NCI-H748 (cell line): ENCODE results near the gene TUBGCP5.

Source experiments
- DNase-seq: peaks from one replicate; lab custom pipeline; 2025; ENCODE audit not compliant: unreplicated experiment; lab: John Stamatoyannopoulos, UW

Gene TUBGCP5

DNA sequence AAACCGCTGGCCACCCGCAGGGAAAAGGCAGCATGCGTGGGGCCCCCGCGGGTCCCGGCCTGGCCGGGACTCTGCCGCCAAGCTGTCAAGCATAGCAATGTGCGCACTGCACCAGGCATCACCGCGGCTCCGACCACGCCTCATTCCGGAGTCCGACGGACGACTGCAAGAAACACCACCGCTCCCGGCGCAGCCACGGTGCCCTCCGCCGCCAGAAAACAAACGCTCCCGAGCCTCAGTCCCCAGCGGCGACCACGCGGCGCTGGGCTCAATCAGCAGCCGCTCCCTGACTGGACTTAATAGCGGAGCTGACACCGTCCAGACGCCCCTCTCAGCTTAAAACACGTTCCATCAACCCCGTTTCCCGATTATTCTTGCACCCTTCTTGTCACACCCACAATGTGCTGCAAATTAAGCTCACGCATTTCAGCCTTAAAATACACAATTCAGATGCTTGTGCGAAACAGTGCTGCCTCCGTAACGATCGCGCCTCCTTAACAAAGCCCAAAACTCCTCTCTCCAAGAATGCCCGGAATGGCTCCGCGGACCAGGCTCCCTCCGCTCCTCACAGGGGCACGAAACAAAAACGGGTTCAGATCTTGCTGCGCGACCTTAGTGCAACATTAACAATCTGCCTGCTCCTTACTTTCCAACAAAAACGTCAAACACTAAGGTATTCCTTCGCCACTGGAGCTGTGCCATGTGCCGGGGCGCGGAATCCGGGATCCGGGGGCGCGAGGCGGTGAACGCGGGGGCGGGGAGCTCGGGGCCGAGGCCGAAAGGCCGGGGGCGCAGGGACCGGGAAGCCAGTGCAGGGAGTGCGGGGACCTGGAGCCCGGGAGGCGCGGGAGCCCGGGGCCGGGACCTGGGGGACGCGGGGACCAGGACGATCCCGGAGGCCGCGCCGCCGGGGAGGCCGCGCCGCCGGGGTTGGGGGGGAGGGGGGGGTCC is 59.9 kb downstream of the TUBGCP5 start:
- DNase-seq, result peak; percentile 56

DNA sequence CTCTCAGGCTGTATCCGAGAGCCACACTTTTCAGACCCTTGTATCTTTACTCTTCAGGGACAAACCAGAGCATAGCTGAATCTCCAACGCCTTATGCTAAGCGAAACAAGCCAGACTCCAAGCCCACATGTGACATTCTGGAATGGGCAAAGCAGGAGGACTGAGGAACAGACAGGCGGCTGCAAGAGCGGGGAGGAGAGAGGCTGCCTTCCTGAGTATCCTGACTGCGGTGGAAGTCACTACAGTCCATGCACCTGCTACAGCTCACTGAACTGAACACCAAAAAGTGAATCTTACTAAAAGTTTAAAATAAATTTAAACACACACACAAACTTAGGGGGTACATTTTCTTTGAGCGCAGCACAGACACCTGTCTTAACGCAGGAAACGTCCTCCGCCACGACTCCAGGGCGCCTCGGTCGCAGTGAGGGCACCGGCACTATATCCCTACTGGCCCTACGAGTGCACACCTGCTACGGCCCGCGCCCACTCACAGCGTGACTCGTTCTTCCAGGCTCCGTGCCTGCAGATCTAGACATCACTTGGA is 60.6 kb downstream of the TUBGCP5 start:
- DNase-seq, result peak; percentile 56

GRCh38 chr15:22974745-22975144 is 64.6 kb downstream of the TUBGCP5 start:
- no peak for DNase-seq

DNA sequence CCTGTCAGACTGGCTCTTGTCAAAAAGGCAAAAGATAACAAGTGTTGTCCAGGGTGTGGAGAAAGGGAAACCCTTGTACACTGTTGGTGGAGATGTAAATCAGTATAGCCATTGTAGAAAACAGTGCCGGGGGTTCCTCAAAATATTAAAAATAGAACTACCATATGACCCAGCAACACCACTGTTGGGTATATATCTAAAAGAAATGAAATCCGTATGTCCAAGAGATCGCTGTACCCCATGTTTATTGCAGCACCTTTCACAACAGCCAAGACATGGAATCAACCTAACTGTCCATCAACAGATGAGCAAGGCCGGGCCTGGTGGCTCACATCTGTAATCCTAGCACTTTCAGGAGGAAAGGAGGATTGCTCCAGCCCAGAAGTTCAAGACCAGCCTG is 65.4 kb downstream of the TUBGCP5 start:
- no peak for DNase-seq

DNA sequence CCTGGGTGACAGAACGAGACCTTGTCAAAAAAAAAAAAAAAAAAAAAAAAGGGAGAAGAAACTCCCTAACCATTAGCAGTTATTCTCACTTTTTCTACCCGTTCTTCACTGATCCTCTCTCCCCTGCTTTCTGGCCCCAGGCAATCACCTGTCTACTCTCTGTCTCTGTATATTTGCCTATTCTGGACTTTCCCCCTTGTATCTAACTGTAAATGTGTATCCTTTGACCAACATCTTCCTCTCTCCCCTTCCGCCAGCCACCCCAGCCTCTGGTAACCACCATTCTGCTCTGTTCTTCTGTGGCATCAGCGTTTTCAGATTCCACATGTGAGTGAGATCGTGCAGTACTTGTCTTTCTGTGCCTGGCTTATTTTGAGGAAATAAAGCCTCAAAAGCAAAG is 66.1 kb downstream of the TUBGCP5 start:
- DNase-seq, result no peak

DNA sequence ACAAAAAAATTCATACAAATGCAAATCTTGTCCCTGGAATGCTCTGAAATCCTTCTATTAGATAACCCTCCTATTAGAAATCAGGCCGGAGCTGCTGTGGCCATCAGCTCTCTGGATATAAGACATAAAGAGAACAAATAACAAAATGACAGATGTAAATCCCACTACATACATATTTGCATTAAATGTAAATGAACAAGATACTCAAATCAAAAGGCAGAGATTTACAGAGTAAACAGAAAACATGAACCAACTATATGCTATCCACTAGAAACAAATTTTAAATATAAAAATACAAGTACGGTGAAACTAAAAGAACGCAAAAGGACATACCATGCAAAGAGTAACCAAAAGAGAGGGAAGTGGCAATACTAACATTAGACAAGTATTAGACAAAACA is 69.9 kb downstream of the TUBGCP5 start:
- no peak for DNase-seq

GRCh38 chr15:22968366-22968765 is 71.0 kb downstream of the TUBGCP5 start:
- DNase-seq, result no peak

GRCh38 chr15:22967084-22967770 is 72.1 kb downstream of the TUBGCP5 start:
- DNase-seq, result no peak

DNA sequence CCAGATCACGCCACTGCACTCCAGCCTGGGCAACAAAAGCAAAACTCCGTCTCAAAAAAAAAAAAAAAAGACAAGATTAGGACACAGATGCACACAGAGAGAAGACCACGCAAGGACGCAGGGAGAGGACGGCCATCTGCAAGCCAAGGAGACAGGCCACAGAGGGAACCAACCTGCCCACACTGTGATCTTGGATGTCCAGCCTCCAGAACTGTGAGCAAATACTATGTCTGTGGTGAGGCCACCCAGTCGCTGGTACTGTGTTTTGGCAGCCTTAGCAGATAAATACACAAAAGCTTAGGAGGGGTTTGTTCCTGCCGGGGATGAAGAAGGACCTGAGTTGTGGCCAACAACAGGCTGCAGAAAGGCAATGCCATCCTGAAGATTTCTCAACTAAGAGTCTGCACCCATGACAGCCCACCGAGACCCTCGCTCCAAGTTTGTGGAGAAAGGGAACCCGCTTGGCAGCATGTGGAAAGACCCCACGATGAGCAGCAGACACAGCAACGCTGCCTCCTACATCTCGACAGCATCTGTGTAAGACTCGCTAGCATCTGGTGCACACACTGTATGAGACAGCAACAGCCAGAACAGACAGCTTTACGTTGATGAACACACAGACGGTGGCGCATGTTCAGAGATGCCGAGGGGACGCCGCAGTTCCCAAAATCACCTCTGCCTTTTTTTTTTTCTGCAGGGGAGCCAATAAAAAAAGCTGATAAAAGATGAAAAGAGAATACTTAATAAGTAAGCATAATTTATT is 72.9 kb downstream of the TUBGCP5 start:
- DNase-seq, result no peak

GRCh38 chr15:22963641-22964040 is 75.7 kb downstream of the TUBGCP5 start:
- no peak for DNase-seq

DNA sequence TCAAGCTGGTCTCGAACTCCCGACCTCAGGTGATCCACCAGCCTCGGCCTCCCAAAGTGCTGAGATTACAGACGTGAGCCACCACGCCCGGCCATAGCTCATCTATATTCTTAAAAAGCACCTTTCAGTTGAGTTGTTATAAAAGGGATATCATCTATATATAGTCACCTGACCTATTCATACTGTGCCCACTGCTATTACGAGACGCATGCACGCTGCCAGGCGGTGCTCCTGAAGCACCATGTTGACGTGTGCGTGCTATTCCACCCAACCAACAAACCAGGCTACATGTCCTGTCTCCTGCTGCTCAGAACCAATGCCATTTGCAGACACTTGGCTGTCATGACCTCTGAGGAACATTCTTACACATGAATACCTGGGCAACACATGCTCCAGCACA is 76.8 kb downstream of the TUBGCP5 start:
- DNase-seq, result no peak

DNA sequence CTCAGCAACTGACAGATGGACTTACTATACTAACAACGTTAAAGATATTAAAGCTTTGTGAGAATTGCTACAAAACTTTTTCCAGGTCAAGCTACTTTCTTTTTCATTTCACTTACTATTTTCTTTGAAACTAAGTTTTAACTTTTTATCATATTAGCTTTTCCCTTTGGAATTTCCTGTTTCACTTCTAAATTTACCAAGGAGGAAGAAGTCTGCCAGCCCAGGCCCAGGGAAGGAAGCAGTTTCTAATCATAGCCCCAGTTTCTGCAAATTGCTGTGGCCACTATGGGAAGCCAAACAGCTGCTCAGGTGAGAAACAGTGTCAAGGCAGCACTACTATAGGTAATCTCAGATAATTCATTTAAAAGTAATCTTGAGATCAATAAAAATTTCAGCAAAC is 77.6 kb downstream of the TUBGCP5 start:
- no peak for DNase-seq

GRCh38 chr15:22960556-22960955 is 78.8 kb downstream of the TUBGCP5 start:
- no peak for DNase-seq

GRCh38 chr15:22960126-22960525 is 79.2 kb downstream of the TUBGCP5 start:
- DNase-seq, result no peak

DNA sequence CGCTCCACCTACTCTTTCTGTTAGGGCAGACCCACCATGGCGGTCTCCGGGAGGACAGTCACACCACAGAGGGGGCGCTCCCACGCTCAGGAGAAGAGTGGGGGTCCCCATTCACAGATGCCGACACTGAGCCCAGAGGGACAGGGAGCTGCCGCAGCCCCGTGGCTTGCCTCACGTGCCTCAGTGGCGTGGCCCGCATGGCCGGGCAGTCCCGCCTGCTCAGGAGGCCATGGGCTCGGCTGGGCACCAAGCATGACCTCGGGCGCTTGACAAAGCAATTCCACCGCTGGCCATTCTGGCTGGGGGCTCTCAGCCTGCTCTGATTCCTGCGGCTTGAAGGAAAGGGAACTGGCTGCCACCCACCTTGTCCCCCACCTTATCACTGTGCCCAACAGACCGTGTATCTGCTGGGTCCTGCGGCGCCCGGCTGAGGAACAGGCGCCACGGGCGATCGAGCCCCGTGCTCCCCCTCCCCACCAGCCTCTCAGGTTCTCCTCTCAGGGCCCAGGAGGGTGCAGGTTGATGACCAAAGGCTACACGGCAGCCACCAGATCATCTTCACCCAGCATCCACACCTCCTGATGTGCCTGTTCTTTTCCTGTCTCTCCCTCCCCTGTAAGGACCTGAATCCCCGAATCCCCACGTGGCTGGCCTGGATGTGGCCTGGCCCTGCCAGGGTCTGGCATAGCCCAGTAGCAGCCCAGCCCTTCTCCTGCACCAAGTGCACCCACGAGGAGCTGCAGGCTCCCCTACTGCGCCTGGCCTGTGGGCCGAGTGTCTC is 79.9 kb downstream of the TUBGCP5 start:
- DNase-seq, result no peak

DNA sequence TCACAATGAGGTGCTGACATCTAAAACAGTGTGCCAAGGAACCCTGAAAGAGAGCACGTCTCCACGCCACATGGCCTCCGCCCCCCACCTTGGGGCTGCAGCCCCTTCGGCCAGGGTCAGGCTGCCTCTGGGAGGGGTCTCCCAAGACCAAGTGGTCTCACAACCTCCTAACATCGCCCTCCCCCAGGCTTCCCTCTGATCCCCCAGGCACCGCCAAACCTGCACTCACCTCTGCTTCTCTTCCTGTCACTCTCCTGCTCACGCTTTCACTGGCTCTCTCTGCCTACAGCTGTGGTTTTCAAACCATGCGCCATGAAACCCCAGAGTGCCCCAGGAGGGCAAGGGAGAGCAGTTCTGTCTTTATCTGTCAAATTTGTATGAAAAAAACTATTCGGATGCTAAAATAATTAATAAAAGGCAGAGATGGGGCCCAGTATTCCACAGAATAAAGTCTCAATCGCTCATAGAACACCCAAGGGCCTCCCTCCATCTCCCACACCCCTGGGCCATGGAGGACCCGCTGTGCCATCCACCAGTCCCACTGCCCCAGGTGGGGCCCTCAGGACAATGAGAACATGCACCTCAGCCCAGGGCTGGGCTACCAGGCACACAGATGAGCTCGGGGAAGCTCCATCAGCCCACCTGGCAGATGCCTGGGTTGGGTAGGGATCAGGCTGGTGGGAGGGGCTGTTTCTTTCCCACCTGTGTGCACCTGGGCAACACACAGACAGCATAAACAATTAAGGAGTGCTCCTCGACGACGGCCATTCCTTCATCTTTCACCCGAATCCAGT is 80.7 kb downstream of the TUBGCP5 start:
- DNase-seq, result no peak

DNA sequence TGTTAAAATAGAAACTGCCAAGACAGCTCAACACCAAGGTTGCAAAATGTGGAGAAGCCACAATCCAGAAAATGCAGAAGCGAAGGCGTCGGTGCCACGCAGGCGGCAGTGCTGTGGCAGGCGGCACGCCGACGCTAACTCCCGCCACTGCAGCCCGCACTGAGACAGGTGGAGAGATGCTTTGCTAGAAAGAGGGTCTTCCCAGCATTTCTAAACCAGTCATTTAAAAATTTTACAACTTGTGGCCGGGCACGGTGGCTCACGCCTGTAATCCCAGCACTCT is 82.5 kb downstream of the TUBGCP5 start:
- no peak for DNase-seq

GRCh38 chr15:22956257-22956977 is 83.0 kb downstream of the TUBGCP5 start:
- no peak for DNase-seq

DNA sequence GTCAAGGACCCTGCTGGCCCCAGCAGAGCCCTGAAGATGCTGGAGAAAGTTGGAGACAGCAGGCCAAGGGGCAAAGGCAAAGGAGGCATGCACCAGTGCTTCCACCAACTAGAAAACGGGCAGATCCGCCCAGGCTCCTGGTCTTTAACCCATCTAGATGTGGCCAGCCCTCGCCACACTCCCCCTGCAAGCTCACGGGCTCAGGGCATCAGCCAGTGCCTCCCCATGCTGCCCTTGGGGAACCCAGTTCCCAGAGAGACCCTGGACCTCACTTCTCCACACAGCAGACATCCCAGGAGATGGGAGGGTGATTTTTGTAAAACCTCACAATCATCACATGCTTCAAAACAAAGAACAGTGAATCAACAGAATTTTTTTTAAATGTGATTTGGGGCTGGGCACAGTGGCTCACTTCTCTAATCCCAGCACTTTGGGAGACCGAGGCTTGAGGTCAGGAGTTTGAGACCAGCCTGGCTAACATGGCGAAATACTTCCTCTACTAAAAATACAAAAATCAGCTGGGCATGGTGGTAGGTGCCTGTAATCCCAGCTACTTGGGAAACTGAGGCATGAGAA is 83.7 kb downstream of the TUBGCP5 start:
- DNase-seq, result no peak
